ENCODE data around the gene STX8.
"Not testable (repeated sequence)": the region's sequence is repeated elsewhere in the genome, so short reads cannot be mapped to it uniquely, and the experiment has no call there.

Gene STX8

DNA sequence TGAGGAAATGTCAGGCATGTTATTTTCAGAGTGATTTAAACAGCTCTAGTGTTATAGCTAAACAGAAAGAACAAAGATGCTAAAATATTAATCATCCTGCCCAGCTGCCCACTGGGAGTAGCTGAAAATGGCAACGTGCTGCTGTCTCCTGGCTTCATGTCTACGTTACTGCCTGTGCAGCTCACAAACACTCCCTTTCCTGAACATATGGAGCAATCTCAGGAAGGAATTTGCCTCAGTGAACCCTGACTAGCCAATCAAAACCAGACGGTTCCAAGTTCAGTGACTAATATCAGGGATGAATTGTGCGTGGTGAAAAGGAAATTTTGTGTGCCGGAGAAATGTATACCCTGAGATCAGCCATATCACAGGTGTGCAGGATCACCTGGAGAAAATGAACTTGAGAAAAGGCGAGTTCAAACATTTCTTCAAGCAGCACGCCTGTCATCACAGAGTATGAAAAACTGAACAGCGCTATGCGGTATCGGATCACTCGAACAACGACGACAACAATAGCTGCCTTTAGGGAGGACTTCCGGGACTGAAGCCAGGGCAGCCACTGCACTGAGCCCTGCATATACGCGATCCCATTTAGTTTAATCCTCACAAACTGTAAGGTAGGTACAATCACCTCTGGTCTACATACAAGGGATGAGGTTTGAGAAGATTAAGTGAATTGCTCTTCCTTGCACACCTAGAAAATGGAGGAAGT, 110.3 kb downstream of the STX8 start:
- DNase-seq (ENCODE audit: low read depth): peak; percentile 78
- peak overlapping the region; percentile 9 for H3K4me3 ChIP-seq (ENCODE audit: low read depth, low read length)

DNA sequence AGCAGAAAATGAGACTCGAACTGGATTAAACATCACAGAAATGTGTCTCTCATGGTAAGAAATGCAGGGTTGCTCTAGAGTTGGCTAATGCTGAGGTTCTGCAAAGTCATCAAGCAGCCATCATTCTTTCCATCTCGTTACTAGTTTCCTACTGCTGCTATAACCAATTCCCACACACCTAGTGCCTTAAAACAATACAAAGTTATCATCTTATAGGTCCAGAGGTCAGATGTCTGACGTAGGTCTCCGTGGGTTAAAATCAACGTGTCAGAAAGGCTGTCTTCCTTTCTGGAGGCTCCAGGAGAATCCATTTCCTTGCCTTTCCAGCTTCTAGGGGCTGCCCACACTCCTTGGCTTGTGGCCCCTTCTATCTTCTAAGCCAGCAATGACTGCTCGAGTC, 118.6 kb downstream of the STX8 start:
- no peak overlapping the region for H3K4me3 ChIP-seq (ENCODE audit: low read depth, low read length)
- DNase-seq (ENCODE audit: low read depth): no peak

DNA sequence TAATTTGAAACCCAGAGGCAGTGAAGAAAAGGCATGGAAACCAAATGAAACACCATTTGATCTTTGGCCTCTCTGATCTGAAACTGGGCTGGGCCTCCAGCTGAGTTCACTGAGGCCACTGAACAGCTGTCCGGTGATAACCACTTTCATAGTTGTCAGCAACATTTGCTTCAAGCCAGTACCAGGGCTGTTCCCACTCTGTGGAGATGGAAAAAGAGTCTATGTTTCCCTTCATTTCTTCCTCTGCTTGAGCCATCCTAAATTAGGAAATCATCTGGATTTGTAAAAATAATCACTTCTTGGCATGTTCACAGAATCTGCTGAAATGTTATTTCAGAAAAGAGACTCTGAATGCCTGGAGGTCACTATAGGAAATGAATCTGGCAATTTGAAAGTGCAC, 119.3 kb downstream of the STX8 start:
- no peak for DNase-seq (ENCODE audit: low read depth)
- H3K4me3 ChIP-seq (ENCODE audit: low read depth, low read length): no peak overlapping the region

- DNase-seq (ENCODE audit: low read depth): no peak
- H3K4me3 ChIP-seq (ENCODE audit: low read depth, low read length): no peak overlapping the region
These were observed 123.7 kb downstream of the STX8 start for GRCh38 chr17:9451934-9452333.

GRCh38 chr17:9447298-9447697, 128.3 kb downstream of the STX8 start:
- DNase-seq (ENCODE audit: low read depth); H3K4me3 ChIP-seq (ENCODE audit: low read depth, low read length): not testable (repeated sequence)

DNA sequence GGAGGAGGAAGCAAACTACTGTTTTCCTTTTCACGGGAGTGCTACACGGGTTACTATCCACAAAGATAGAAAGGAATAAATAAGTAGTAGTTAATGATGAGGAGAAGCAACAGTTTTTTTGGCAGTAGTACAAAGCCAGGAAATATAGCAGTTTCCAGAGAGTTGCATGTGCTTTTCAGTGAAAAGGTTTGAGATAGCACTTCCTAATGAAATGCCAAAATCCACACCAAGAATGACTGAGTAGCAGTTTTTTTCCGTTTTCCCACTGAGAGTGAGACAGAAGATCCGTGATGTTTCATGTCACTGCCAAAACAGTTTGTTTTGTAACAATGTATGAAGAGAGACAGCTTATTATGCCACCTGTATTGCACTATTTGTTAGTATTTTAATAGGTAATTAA, 129.1 kb downstream of the STX8 start:
- DNase-seq (ENCODE audit: low read depth): no peak
- H3K4me3 ChIP-seq (ENCODE audit: low read depth, low read length): no peak overlapping the region

DNA sequence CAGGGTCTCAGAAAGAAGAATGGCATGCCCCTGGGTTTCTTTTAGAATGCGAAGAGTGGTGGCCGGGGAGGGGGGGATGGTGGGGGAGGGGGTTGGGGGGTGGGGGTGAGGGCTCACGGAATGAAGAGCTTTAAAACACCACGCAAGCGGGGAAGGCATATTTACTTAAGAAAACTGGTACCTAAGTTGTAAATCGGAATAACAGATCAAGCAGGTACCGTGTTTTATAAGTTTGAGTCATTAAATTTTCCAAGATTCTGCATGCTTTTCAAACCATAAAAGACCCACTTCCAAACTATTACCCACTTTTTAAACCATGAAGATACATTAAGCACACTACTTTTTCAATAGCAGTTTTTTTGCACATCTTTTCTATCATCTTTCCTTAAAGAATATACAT, 130.2 kb downstream of the STX8 start:
- H3K4me3 ChIP-seq (ENCODE audit: low read depth, low read length): no peak overlapping the region

GRCh38 chr17:9444687-9445086, 130.9 kb downstream of the STX8 start:
- no peak for DNase-seq (ENCODE audit: low read depth)
- H3K4me3 ChIP-seq (ENCODE audit: low read depth, low read length): no peak overlapping the region

More for the DNA sequence above, 130.2 kb downstream of the STX8 start:
- DNase-seq (ENCODE audit: low read depth): no peak

DNA sequence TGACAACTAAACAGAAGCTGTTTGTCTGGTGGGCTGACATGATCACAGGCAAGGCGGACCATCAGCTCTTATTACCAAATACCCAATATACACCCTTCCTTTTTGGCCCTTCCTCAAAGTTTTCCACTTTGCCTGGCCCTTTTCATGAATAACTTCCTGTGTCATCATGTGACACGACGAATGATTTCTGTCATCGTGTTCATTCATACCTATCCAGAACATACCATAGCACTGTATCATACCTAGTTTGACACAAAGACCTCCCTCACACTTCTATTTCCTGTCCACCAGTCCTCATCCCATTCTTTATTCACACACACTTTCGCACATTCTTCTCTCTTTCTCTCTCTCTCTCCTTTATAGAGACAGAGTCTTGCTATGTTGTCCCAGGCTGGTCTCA, 131.8 kb downstream of the STX8 start:
- no peak for DNase-seq (ENCODE audit: low read depth)
- H3K4me3 ChIP-seq (ENCODE audit: low read depth, low read length): no peak overlapping the region

GRCh38 chr17:9439851-9440250, 135.8 kb downstream of the STX8 start:
- H3K4me3 ChIP-seq (ENCODE audit: low read depth, low read length): no peak overlapping the region
- DNase-seq (ENCODE audit: low read depth): no peak

GRCh38 chr17:9436630-9437029, 139.0 kb downstream of the STX8 start:
- H3K4me3 ChIP-seq (ENCODE audit: low read depth, low read length): no peak overlapping the region
- DNase-seq (ENCODE audit: low read depth): no peak

GRCh38 chr17:9435165-9435564, 140.5 kb downstream of the STX8 start:
- DNase-seq (ENCODE audit: low read depth): no peak
- no peak overlapping the region for H3K4me3 ChIP-seq (ENCODE audit: low read depth, low read length)

DNA sequence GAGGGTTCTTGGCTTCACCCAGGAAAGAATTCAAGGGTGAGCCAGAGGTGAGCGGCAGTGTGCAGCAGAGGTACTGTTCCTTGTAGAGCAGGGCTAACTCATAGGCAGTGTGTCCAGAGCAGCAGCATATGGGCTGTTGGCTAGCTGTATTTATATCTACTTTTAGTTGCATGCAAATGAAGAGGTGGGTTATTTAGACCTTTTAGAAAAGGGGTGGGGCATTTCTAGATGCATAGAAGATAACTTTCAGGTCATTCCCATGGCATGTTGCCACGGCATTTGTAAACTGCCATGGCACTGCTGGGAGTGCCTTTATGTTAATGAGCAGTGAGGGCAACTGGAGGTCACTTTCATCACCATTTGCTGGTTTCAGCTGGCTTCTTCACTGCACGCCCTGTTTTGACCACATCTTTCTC, 141.0 kb downstream of the STX8 start:
- no peak for DNase-seq (ENCODE audit: low read depth)
- H3K4me3 ChIP-seq (ENCODE audit: low read depth, low read length): no peak overlapping the region

DNA sequence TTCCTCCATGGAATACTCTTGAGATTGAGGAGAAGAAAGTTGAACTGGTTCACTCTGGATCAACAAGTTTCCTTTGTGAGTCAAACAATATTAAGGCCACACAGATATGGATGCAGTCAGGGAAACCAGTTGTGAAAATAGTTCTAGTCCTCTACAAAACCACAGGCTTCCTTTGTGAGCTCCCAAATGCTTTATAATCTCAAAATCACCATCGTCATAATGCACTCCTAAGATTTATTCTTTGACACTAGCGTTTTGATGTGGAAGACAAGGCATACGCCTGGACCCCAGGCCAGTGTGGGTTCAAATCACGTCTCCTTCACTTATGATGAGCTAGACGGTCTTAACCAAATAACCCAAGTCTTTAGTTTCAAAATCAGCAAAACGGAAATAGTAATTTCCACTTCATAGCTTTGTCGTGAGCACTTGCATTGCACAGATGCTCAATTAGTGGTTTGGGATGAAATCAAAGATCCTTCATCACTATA, 142.6 kb downstream of the STX8 start:
- H3K4me3 ChIP-seq (ENCODE audit: low read depth, low read length): no peak overlapping the region
- peak; percentile 21 for DNase-seq (ENCODE audit: low read depth)

GRCh38 chr17:9432134-9432885, 143.3 kb downstream of the STX8 start:
- no peak overlapping the region for H3K4me3 ChIP-seq (ENCODE audit: low read depth, low read length)
- DNase-seq (ENCODE audit: low read depth): peak; percentile 33

- no peak overlapping the region for H3K4me3 ChIP-seq (ENCODE audit: low read depth, low read length)
- DNase-seq (ENCODE audit: low read depth): no peak
These were observed 144.0 kb downstream of the STX8 start for GRCh38 chr17:9431620-9432019.

- no peak for DNase-seq (ENCODE audit: low read depth)
- H3K4me3 ChIP-seq (ENCODE audit: low read depth, low read length): no peak overlapping the region
These were observed 147.9 kb downstream of the STX8 start for GRCh38 chr17:9427465-9428315.

DNA sequence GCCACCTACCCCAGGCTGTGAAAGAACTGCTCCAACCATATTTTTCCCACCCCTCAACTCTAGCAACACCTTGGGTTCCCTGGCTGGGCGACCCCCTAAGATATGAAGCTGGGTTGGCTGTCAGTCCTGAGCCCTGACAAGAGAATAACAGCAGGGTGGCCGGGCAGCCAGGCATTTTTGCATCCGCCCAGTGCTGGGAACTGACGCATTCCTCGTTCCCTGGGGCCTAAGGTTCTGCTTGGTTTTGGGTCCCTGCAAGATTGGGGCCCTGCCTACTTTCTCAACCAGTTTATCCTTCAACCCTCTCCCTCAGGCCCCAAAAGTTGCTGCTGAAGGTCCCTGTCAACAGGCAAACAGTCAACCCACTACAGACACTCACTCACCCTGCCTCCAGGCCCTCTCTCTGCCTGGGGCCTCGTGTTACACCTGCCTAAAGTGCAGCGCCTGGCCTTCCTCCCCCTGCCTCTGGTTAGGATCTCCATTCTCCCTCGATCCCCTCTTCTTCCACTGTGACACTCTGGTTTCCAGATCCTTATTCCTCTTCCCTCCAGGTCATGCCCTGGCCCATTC, 151.5 kb downstream of the STX8 start:
- H3K4me3 ChIP-seq (ENCODE audit: low read depth, low read length): no peak overlapping the region
- DNase-seq (ENCODE audit: low read depth): no peak

- no peak overlapping the region for H3K4me3 ChIP-seq (ENCODE audit: low read depth, low read length)
- DNase-seq (ENCODE audit: low read depth): no peak
These were observed 154.1 kb downstream of the STX8 start for GRCh38 chr17:9421525-9421924.
